ENCODE data around the gene FDPS.

The FDPS gene

GRCh38 chr1:155320661-155321617, 12.3 kb downstream of the FDPS start, which contains the start of gene RUSC1:
RUSC1 (plus strand) TSS chr1:155320894; CDS start chr1:155321774, 880 bp downstream.
- TF ChIP-seq, protein P1, sequence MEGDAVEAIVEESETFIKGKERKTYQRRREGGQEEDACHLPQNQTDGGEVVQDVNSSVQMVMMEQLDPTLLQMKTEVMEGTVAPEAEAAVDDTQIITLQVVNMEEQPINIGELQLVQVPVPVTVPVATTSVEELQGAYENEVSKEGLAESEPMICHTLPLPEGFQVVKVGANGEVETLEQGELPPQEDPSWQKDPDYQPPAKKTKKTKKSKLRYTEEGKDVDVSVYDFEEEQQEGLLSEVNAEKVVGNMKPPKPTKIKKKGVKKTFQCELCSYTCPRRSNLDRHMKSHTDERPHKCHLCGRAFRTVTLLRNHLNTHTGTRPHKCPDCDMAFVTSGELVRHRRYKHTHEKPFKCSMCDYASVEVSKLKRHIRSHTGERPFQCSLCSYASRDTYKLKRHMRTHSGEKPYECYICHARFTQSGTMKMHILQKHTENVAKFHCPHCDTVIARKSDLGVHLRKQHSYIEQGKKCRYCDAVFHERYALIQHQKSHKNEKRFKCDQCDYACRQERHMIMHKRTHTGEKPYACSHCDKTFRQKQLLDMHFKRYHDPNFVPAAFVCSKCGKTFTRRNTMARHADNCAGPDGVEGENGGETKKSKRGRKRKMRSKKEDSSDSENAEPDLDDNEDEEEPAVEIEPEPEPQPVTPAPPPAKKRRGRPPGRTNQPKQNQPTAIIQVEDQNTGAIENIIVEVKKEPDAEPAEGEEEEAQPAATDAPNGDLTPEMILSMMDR (IDR thresholded peaks at IDR 0.05; ENCODE audit: insufficient read depth, missing control alignments): no peak
- FAIRE-seq (no peak), DNase-seq (ENCODE audit: insufficient read length, low spot score) (peak; percentile 73)

GRCh38 chr1:155321639-155322503, 13.2 kb downstream of the FDPS start:
- no peak for DNase-seq (ENCODE audit: insufficient read length, low spot score)
- TF ChIP-seq, protein P1 (IDR thresholded peaks at IDR 0.05; ENCODE audit: insufficient read depth, missing control alignments): no peak
- FAIRE-seq: no peak

DNA sequence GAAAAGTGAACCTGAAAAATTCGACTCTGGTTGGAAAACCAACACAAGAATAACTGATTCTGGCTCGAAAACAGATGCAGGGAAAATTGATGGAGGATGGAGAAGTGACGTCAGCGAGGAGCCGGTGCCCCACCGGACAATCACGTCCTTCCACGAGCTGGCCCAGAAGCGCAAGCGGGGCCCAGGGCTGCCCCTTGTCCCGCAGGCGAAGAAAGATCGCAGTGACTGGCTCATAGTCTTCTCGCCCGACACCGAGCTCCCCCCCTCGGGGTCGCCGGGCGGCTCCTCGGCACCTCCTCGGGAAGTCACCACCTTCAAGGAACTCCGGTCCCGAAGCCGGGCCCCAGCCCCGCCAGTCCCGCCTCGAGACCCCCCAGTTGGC, 13.9 kb downstream of the FDPS start:
- peak; percentile 54 for DNase-seq (ENCODE audit: insufficient read length, low spot score)
- TF ChIP-seq, protein P1 (IDR thresholded peaks at IDR 0.05; ENCODE audit: insufficient read depth, missing control alignments): no peak
- no peak for FAIRE-seq

- TF ChIP-seq, protein P1 (IDR thresholded peaks at IDR 0.05; ENCODE audit: insufficient read depth, missing control alignments): peak; percentile 89
- DNase-seq (ENCODE audit: insufficient read length, low spot score) (peak; percentile 96), FAIRE-seq (no peak)
These were observed 14.5 kb downstream of the FDPS start for GRCh38 chr1:155322953-155323728.

DNA sequence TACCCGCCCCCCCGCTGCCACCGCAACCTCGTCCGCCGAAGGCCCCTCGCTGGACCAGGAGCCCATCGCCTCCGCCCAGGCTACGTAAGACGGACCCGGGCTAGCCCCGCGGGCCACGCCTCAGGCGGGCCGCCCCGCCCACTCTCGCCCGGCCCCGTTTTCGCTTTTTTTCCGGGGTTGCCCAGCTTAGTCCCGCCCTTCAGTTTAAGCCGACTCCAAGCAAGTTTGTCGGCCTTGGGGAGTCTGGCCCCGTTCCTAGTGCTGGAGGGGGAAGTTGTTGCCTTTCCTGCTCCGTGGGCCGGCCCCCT, 15.0 kb downstream of the FDPS start:
- TF ChIP-seq, protein P1 (IDR thresholded peaks at IDR 0.05; ENCODE audit: insufficient read depth, missing control alignments): no peak
- FAIRE-seq (no peak), DNase-seq (ENCODE audit: insufficient read length, low spot score) (peak; percentile 71)

- TF ChIP-seq, protein P1 (IDR thresholded peaks at IDR 0.05; ENCODE audit: insufficient read depth, missing control alignments): no peak
- FAIRE-seq (no peak), DNase-seq (ENCODE audit: insufficient read length, low spot score) (peak; percentile 98)
These were observed 15.5 kb downstream of the FDPS start for GRCh38 chr1:155324037-155324716.
